ENCODE measurements around the gene HNRNPUL1.
"Not testable (repeated sequence)": the region's sequence is repeated elsewhere in the genome, so short reads cannot be mapped to it uniquely, and the experiment has no call there.

The HNRNPUL1 gene

DNA sequence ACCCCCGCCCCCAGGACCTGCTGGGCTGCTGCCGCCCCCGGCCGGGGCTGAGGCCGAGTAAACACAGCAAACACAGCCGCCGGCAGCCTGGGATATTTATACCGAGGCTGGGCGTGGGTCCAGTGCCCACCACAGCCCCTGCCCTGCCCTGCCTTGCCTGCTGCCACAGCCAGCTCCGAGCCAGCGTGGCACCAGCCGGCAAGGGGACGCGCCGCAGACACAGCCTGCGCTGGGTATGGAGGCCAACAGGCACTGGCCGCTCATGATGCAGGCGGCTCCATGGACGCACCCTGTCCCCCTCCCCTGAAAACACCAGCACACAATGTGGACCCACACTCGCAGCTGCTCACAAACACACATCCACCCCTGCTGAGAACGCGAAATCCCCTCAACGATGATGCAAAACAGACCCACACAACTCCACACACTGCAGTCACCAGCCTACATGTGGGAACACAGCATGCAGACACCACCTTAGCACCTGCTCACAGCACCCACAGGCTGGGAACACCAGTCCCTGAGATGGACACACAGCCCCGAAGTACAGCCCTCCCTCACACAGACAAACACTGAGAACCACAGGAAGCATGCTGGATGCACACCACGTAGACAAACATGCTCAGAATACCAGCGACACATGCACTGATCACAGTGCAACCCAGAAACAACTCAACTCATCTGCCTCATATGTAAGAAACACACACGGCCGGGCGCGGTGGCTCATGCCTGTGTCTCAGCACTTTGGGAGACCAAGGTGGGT is 62.0 kb downstream of the HNRNPUL1 start:
- no peak for DNase-seq (ENCODE audit: low read depth in 2 of 2)

- DNase-seq (ENCODE audit: low read depth in 2 of 2): no peak
Measured at GRCh38 chr19:41327076-41327575, 63.0 kb downstream of the HNRNPUL1 start.

DNA sequence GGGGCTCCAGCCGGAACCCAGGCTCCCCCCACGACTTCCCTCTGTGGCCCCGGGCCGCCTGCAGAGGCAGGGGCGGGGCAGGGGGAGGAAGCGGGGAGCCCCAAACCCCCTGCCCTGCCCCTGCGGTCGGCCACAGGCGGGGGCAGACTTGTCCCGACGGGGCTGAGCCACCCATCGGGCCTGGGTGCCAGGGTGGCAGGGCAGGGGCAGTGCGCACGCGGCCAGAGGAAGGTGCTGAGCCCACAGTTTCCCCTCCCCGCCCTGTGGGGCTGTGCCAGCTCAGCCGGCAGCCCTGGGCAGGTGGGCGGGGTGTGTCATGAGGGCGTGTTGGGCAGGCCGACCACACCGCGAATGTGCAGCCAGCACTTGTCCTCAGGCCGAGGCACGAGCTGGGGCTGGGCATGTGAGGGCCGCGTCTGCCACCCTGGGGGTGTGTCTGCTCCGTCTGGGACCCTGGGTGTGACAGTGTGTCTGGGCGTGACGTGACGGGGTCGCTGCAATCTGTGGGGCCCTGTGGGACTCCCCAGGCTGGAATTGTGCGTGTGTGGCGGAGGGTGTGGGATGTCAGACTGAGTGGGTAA is 63.5 kb downstream of the HNRNPUL1 start:
- DNase-seq (ENCODE audit: low read depth in 2 of 2): peak; percentile 64 to 67

DNA sequence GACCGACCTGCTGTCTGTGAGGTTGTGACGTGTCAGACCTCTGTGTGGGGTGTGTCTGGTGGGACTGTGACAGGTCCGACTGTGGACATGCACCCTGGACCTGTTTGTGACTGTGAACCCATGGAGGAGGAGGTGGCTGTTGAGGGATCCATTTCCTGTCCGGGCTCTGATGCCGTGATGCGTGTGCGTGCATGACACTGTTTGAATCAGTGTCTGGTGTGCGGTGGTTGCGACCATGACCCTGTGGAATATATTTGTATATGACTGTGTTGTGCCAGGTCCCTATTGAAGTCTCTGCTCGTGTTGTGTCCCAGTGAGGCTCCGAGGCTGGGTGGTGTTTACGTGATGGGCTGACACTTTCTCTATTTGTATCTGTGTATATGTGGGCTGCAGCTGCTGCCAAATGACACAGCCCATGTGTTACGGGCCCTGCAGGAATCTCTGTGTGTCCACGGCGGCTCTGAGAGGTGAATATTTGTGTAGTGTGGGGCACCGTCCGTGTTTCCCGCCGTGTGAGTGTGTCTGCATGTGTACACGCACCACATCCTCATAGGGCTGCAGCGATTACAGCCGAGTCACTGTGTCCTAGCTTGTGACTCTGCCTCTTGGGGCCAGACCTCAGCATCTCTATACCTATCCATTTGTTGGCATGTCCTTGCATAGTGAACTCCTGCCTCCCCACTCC is 64.1 kb downstream of the HNRNPUL1 start:
- DNase-seq (ENCODE audit: low read depth in 2 of 2): peak in 1 of 2 donors; percentile 26

DNA sequence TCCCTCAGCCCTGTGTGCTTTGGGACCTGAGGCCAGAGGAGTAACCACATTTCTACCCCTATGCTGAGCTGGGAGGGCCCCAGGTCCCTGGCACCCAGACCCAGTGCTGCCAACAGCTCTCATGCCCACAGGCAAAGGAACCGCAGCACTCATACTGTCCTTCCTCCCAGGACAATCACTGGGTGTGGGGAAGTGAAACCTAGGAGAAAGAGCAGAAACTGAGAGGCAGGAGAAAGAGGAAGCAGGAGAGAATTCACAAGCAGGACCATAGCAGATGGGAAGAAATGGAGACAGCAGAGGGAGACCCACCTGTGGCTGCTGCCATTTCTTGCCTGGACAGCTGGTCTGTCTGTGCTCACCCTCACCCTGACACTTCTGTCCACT is 64.7 kb downstream of the HNRNPUL1 start:
- no peak for DNase-seq (ENCODE audit: low read depth in 2 of 2)

- no peak for DNase-seq (ENCODE audit: low read depth in 2 of 2)
Measured at GRCh38 chr19:41330481-41330880, 66.3 kb downstream of the HNRNPUL1 start.

DNA sequence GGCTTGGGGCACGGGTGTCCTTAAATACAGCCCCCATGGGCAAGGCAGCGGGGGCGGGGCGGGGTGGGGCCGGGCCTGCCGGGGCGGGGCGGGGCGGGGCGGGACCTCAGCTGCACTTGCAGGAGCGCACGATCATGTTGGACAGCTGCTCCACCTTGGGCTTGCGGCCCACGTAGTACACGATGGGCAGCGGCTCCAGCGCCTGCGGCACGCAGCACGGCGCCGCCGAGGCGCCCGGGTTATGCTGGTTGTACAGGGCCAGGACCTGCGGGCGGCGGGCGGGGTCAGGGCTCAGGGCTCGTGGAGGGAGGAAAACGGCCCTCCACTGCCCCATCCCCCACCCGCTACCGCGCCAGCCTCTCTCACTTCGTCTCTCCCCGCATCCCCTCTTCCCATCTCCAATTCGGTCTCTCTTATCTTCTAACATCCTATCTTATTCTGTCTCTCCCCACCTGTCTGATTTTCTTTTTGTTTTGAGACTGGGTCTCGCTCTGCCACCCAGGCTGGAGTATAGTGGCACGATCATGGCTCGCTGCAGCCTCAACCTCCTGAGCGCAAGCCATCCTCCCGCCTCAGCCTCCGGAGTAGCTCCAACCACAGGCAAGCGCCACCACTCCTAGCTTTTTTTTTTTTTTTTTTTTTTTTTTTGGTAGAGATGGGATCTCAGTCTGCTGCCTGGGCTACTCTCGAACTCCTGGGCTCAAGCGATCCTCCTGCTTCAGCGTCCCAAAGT is 66.9 kb downstream of the HNRNPUL1 start:
- no peak for DNase-seq (ENCODE audit: low read depth in 2 of 2)

GRCh38 chr19:41332000-41332399 is 67.8 kb downstream of the HNRNPUL1 start:
- no peak for DNase-seq (ENCODE audit: low read depth in 2 of 2)

DNA sequence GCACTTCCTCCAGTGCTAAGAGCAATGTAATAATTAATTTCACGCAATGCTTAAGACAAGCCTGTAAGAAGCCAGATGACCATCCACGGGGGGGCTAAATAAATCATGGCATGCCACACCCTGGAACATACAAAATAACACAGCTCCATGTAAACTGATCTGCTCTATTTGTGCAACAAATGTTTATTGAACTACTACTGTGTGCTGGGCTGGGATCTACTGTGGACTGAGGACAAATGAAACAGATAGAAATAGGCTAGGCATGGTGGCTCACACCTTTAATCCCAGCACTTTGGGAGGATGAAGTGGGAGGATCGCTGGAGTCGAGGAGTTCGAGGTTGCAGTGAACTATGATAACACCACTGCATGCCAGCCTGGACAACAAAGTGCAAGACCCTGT is 68.3 kb downstream of the HNRNPUL1 start:
- DNase-seq (ENCODE audit: low read depth in 2 of 2): no peak

DNA sequence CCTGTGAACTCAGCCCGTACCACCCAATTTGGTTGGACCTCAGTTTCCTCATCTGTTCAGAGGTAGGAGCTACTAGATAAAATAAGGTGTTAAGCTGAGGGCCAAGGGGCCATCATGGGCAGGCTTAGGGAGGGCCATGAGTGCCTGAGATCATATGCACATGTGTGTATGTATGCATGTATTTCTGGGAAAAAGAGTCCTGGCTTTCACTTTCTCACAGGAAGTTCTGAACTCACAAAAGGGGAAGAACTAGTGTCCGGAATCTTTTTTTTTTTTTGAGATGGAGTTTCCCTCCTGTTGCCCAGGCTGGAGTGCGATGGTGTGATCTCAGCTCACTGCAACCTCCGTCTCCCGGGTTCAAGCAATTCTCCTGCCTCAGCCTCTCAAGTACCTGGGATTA is 70.6 kb downstream of the HNRNPUL1 start:
- no peak for DNase-seq (ENCODE audit: low read depth in 2 of 2)

- no peak for DNase-seq (ENCODE audit: low read depth in 2 of 2)
Measured at GRCh38 chr19:41335467-41335866, 71.3 kb downstream of the HNRNPUL1 start.

- no peak for DNase-seq (ENCODE audit: low read depth in 2 of 2)
Measured at GRCh38 chr19:41339936-41340335, 75.8 kb downstream of the HNRNPUL1 start.

GRCh38 chr19:41341669-41342490 is 77.7 kb downstream of the HNRNPUL1 start:
- no peak for DNase-seq (ENCODE audit: low read depth in 2 of 2)

DNA sequence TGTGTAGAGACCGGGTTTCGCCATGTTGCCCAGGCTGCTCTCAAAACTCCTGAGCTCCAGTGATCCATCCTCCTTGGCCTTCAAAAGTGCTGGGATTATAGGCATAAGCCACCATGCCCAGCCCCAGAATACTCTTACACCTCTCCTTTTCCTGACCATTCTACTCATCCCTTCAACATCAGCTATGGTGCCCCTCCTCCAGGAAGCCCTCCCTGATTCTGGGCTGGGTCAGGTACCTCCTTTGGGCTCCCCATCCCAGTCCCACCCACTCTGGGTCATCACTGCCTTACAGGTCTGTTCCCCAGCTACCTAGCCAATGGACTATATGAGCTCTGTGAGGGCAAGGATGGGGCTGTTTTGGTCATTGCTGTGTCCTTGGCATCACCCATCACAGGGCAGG is 80.0 kb downstream of the HNRNPUL1 start:
- DNase-seq (ENCODE audit: low read depth in 2 of 2): no peak

DNA sequence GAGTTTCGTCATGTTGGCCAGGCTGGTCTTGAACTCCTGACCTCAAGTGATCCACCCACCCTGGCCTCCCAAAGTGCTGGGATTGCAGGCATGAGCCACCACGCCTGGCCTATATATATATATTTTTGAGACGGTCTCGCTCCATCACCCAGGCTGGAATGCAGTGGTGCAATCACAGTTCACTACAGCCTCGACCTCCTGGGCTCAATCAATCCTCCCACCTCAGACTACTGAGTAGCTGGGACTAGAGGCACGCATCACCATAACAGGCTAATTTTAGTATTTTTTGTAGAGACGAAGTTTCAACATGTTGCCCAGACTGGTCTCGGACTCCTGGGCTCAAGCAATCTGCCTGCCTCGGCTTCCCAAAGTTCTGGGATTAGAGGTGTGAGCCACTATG is 82.7 kb downstream of the HNRNPUL1 start:
- not testable (repeated sequence) for DNase-seq (ENCODE audit: low read depth in 2 of 2)

DNA sequence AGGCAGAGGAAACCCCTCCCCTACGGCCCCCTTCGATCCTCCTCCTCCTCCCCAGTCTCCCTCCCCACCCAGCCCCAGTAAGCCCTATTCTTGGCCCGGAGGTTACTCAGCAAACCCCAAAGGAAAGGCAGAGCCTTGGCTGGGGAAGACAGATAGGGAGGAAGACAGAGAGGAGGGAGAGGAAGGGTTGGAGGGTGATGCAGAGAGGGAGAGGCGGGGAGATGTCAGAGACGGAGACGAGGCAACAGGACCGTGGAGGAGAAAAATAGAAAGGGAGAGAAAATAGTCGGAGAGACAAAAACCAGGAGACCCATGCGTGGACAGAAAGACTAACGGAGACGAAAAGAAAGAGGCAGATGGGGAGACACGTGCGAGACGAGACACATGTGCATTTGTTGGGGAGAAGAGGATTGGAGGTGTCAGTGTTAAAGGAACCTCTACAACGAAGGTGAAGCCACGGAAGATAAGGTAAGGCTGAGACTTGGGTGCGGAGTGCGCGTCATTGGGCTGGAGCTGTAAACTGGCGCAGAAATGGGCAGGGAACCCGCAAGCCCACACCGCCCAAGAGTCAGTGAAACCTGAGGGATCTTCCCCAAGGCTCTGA is 86.7 kb downstream of the HNRNPUL1 start:
- DNase-seq (ENCODE audit: low read depth in 2 of 2): no peak

DNA sequence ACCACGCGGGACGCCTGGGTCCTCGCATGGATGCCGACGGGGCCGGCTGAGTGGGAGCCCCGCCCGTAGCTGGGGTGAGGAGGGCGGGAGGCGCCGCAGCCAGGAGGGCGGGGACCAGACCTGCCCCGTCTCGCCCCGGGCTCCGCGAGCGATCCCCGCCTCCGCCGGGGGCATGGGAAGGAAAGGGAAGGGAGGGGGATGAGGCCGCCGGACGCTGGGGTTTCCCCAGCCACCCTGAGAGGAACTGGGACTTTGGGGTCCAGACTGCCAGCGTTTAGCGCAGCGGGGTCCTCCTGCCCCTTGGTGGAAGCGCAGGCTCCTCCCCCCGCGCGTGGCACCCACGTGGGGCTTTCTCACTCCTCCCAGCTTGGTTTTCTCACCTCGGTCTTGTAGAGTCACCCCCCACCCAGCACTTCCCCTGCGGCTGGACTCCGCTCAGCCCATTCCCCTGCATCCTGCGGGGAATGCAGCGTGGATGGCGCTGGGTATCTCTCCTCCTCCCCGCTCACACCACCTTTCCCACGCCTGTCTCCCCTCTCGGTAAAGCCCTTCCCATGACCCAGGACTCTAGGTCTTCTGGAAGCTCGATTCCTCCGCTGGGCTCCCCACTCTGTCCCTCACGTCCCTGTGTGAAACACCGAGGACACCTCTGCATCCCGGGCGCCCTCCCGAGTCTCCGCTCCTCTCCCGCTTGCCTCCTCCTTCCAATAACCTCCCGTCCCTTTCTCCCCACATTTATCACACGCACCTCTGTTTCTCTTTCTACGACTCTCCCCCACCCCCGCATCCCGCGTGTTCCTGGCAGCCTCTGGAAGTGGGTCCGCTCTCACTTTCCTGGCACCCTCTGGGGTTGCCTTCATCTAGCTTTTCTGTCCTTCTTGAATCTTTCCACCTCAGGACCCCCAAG is 87.4 kb downstream of the HNRNPUL1 start:
- DNase-seq (ENCODE audit: low read depth in 2 of 2): peak; percentile 59 to 65

DNA sequence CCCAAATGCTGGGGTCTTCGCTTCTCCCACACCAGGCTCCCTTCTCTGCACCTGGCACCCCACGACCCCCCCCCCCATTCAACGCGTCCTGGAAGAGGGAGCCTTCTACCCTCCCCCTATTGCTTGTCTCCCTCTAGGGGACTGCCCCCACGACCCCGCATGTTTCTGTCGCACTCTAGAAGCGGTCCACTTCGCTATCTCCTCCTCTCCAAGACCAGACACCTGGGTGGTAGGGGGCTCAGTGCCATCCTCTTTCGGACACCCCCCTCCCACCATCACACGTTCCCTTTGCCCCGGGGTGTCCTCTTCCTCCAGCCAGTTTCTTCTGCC is 88.1 kb downstream of the HNRNPUL1 start:
- DNase-seq (ENCODE audit: low read depth in 2 of 2): no peak

- DNase-seq (ENCODE audit: low read depth in 2 of 2): peak; percentile 56 to 69
Measured at GRCh38 chr19:41352609-41353465, 88.7 kb downstream of the HNRNPUL1 start.
